Right ventricle myocardium superior (tissue), 1 donor: Measurements from ENCODE around the gene ZIM2. TPM values are rescaled to one million over a fixed set of nuclear protein-coding genes. Genes with fewer than 3 reads are reported as not detected.

Experiments used
- ATAC-seq: fragments of 200-7000 bp; cut with Tn5 transposase; one replicate; pipeline ENCODE4 v1.9.1; 2020; ENCODE audit warnings: mild to moderate bottlenecking; ENCODE audit not compliant: poor library complexity
- DNase-seq: peaks from one replicate; pipeline ENCODE4 v3.0.0-alpha.2; 2020
- intact Hi-C: fragments of 100-400 bp; cut with DNase I; formaldehyde crosslinking; loops from one replicate; pipeline ENCODE4 v1.11.2; 2022
- total RNA-seq: library from RNA; stranded (reverse); fragmentation: NEBNext Ultra II Directional; extraction: Animal tissue kit (Norgen Biotek cat#: 25700); gene quantifications from one replicate; pipeline ENCODE4 v1.2.1, GENCODE V29; 2021
- donor health status: DM: no; HTN: yes; CAD: no; lungs with severe emphysema.

The ZIM2 gene
- total RNA-seq, 1 donor from 2014 or later: not detected

DNA sequence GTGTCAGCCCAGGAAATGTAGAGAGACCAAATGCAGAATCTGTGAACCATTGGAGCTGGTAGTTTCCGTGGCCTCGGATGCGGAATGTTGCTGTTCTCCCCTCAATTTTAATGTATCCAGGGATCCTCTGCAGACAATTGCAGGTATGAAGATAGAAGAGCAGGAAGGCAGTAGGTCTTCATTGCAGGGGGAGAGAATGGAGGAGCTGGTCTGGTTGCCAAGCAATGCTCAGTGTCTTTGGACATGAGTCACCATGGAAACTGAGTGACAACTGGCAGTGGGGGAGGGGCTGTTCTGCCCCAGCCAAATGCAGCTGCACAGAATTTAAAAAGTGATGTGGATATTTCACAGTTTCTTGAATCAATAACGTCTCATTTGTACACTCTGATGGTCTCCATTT lies 112.8 kb downstream of the ZIM2 start:
- DNase-seq (no peak), ATAC-seq (no peak)
- intact Hi-C loops: no loop called here

DNA sequence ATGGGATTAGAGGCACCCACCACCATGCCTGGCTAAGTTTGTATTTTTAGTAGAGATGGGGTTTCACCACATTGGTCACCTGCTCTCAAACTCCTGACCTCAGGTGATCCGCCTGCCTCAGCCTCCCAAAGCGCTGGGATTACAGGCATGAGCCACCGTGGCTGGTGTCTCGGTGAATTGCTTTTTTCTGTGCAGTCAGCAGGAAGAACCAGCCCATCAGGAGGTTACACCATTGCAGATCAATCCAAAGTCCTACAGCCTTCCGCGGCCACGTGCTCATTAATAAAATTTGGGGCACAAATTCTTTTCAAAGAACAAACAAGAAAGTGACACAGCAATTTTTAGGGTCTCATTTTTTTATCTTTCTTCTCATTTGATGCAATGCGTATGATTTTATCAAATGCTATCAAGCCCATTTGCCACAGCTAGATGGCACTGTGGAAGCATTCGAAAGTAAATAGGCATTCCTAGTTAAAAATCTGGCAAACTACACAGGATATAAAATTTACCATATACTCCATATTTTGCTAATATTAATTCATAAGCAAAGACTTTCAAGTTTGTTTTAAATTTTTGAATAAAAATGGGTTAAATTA lies 114.6 kb downstream of the ZIM2 start:
- intact Hi-C loops: no loop called here
- ATAC-seq: no peak
- DNase-seq: no peak

Other genes with a start within 250 kb of the ZIM2 start
- 6.6 TPM for gene ZNF71, start 245.4 kb downstream of the ZIM2 start, total RNA-seq
- gene SMIM17, start 197.6 kb downstream of the ZIM2 start, total RNA-seq: not detected
- 5.6 TPM for gene ZNF835, start 169.0 kb downstream of the ZIM2 start, total RNA-seq
- 7.1 TPM for gene PEG3, start within 50 bp of the ZIM2 start, total RNA-seq